Smooth muscle cell of the coronary artery (primary cell): Measurements from ENCODE around the gene UBE2J2. TPM values are rescaled to one million over a fixed set of nuclear protein-coding genes. Genes with fewer than 3 reads are reported as not detected.

Experiments used
- total RNA-seq: library from RNA; depleted of rRNA; stranded (reverse); fragments of >200 nt; gene quantifications from 2 replicates; pipeline ENCODE4 v1.2.3, GENCODE V29; 2014; ENCODE audit warnings: low replicate concordance

The UBE2J2 gene
- 9.9 and 30.1 TPM in 2 replicates for total RNA-seq

GRCh38 chr1:1273512-1274298 is at the start of gene UBE2J2:
TSS of gene UBE2J2 (minus strand) at chr1:1273854. CDS start at chr1:1267992, 5,862 bp downstream.

GRCh38 chr1:1307923-1308755 is 34.5 kb upstream of the UBE2J2 start, which contains the start of the genes ACAP3 and PUSL1:
TSS of gene ACAP3 (minus strand) at chr1:1307930. CDS start at chr1:1307815, 115 bp downstream.
TSS of gene PUSL1 (plus strand) at chr1:1308597. CDS start at chr1:1308644, 47 bp downstream.

GRCh38 chr1:1246577-1247340 is 26.9 kb downstream of the UBE2J2 start, which contains the start of gene C1QTNF12:
TSS of gene C1QTNF12 (minus strand) at chr1:1246722. CDS start at chr1:1246690, 32 bp downstream.

GRCh38 chr1:1232208-1232795 is 41.4 kb downstream of the UBE2J2 start, which contains the start of gene B3GALT6:
TSS of gene B3GALT6 (plus strand) at chr1:1232237. CDS start at chr1:1232279, 42 bp downstream.

GRCh38 chr1:1231400-1232207 is 42.0 kb downstream of the UBE2J2 start, which contains the start of gene SDF4:
TSS of gene SDF4 (minus strand) at chr1:1232001. CDS start at chr1:1228772, 3,229 bp downstream.

GRCh38 chr1:1213345-1214265 is 60.0 kb downstream of the UBE2J2 start, which contains the start of gene TNFRSF4:
TSS of gene TNFRSF4 (minus strand) at chr1:1214153. CDS start at chr1:1214127, 26 bp downstream.

GRCh38 chr1:1206376-1206965 is 67.2 kb downstream of the UBE2J2 start, which contains the start of gene TNFRSF18:
TSS of gene TNFRSF18 (minus strand) at chr1:1206592. CDS start at chr1:1206571, 21 bp downstream.

Other genes with a start within 250 kb of the UBE2J2 start
- not detected in 2 replicates for gene RNF223, start 199.5 kb downstream of the UBE2J2 start, total RNA-seq
- 2.1 and 3.7 TPM in 2 replicates for gene C1orf159, start 157.8 kb downstream of the UBE2J2 start, total RNA-seq
- gene TTLL10, start 100.0 kb downstream of the UBE2J2 start, total RNA-seq, result not detected in 2 replicates
- not detected in 2 replicates for gene TNFRSF18, start 67.3 kb downstream of the UBE2J2 start, total RNA-seq
- not detected in 2 replicates for gene TNFRSF4, start 59.7 kb downstream of the UBE2J2 start, total RNA-seq
- 100 and 148 TPM in 2 replicates for gene SDF4, start 41.9 kb downstream of the UBE2J2 start, total RNA-seq
- 9.9 and 24.7 TPM in 2 replicates for gene B3GALT6, start 41.6 kb downstream of the UBE2J2 start, total RNA-seq
- 0.35 and 0.53 TPM in 2 replicates for gene C1QTNF12, start 27.1 kb downstream of the UBE2J2 start, total RNA-seq
- 0.38 and 0.47 TPM in 2 replicates for gene SCNN1D, start 6.6 kb upstream of the UBE2J2 start, total RNA-seq
- gene ACAP3, start 34.1 kb upstream of the UBE2J2 start, total RNA-seq, result 22.7 and 64.0 TPM in 2 replicates
- 4.7 and 14.8 TPM in 2 replicates for gene PUSL1, start 34.7 kb upstream of the UBE2J2 start, total RNA-seq
- 52.0 and 105 TPM in 2 replicates for gene INTS11, start 50.8 kb upstream of the UBE2J2 start, total RNA-seq
- gene CPTP, start 50.9 kb upstream of the UBE2J2 start, total RNA-seq, result 4.3 and 8.5 TPM in 2 replicates
- gene TAS1R3, start 57.4 kb upstream of the UBE2J2 start, total RNA-seq, result 0.15 and 0.35 TPM in 2 replicates
- 72.2 and 104 TPM in 2 replicates for gene DVL1, start 75.6 kb upstream of the UBE2J2 start, total RNA-seq
- gene MXRA8, start 84.7 kb upstream of the UBE2J2 start, total RNA-seq, result 200 and 222 TPM in 2 replicates
- 51.0 and 109 TPM in 2 replicates for gene AURKAIP1, start 101.4 kb upstream of the UBE2J2 start, total RNA-seq
- 92.2 and 99.7 TPM in 2 replicates for gene CCNL2, start 125.5 kb upstream of the UBE2J2 start, total RNA-seq
- gene MRPL20, start 133.4 kb upstream of the UBE2J2 start, total RNA-seq, result 59.4 and 118 TPM in 2 replicates
- 0.23 TPM in 2 replicates for gene ANKRD65, start 147.4 kb upstream of the UBE2J2 start, total RNA-seq
- 1.5 and 1.6 TPM in 2 replicates for gene VWA1, start 161.8 kb upstream of the UBE2J2 start, total RNA-seq
- under 0.01 and 0.15 TPM in 2 replicates for gene ATAD3C, start 175.8 kb upstream of the UBE2J2 start, total RNA-seq
- 15.9 and 18.1 TPM in 2 replicates for gene ATAD3B, start 197.9 kb upstream of the UBE2J2 start, total RNA-seq
- 20.5 and 40.8 TPM in 2 replicates for gene ATAD3A, start 238.3 kb upstream of the UBE2J2 start, total RNA-seq